Sigmoid colon (tissue), 4 donors: ENCODE results near the gene SULF2.

Experiments used
- CTCF ChIP-seq, 4 experiments: fragments of 450-650 bp in 3 of 4; fragments of 200-600 bp in 1 of 4; IDR thresholded peaks; one replicate each; pipeline ENCODE4 v1.5.1; 2016 to 2019; ENCODE audit warnings: antibody characterized with exemption in 4 of 4, mild to moderate bottlenecking in 3 of 4, moderate library complexity in 2 of 4
- EP300 ChIP-seq, 4 donors: sonication (generic); formaldehyde crosslinking; IDR thresholded peaks; one replicate each; pipeline ENCODE4 v1.6.1; 2017; ENCODE audit warnings: antibody characterized with exemption in 4 of 4
- POLR2AphosphoS5 ChIP-seq, 4 donors: sonication (generic); formaldehyde crosslinking; IDR thresholded peaks; one replicate each; pipeline ENCODE4 v1.6.1; 2017; ENCODE audit warnings: antibody characterized with exemption in 4 of 4

DNA sequence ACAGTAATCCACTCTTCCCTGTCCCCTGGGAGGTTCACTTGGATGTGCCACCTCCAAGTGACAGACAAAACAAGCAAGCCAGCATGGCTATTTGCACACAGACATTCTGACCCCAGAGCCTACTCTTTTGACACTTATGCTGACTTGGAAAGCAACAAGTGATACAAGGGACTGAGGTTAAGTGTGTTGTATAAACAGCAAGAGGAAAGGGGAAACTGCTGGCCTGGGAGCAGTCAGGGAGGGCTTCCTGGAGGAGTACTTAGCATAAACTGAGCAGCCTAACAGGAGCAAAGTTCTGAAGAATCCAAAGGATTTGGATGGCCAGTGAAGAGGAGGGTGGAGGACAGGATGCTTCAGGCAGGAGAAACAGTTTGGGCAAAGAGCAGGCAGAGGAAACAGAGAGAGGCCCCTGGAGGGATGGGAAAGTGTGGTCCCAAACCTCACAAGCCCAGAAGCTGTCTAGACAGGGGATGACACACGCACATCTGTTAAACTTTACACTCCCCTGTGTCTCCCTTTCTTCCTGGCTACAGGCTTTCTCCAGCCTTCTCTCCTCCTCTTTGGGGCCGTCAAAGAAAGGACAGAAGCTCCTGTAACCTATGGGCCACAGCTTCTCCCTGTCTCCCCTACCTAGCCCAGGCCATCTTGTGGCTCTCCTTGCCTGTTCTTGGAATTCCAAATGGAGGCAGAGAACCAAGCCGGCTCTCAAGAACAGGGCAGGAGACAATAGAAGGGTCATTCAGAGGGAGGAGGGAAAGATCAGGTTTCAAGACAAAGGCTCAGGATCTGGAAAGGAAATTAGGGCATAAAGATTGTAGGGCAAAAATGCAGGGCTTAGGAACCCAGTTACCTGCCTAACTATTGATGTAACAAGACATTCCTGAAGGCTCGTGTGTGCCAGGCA lies 19.3 kb downstream of the SULF2 start:
- TF ChIP-seq CTCF (IDR thresholded peaks at IDR 0.05): no peak
- TF ChIP-seq POLR2AphosphoS5 (IDR thresholded peaks at IDR 0.05): no peak
- TF ChIP-seq EP300 (IDR thresholded peaks at IDR 0.05): no peak
